ENCODE measurements around the gene GNG13.

GNG13 gene

DNA sequence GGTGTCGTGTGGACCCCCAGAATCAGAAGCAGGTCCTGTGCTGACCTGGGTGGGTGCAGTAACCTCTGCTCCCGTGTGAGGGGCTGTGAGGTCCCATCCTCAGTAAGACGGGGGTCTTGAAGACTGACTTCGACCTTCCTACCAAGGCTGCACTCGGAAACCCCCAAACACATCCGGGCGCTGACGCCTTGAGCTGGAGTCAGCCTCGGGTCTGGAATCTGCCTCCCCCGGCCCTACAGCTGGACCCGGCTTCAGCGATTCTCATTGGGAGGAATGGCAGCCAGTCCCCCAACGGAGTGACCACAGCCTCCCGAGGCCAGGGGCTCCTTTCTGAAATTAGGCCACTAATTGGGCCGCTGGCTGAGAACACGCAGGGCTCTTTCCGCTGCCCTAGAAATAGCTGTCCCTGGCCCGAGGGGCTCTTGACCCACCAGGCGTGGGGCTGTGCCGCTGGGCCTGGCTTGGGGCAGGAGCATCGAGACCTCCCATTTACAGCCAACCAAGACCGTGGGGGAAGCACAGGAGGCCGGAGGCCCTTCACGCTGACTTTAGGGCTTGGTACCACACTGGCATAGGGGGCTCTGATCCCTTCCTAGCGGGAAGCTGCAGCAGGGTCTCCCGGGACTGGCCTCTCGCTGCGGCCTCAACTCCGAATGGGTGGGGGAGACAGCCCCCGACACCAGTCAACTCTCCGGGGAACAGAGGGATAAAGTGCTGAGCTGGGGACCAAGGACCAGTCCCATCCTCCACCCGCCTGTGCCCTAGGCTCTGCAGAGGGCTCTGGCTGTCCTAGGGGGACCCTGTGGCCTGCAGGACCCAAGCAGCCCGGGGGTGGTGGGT, 2.6 kb upstream of the GNG13 start:
- TF ChIP-seq, protein P1, sequence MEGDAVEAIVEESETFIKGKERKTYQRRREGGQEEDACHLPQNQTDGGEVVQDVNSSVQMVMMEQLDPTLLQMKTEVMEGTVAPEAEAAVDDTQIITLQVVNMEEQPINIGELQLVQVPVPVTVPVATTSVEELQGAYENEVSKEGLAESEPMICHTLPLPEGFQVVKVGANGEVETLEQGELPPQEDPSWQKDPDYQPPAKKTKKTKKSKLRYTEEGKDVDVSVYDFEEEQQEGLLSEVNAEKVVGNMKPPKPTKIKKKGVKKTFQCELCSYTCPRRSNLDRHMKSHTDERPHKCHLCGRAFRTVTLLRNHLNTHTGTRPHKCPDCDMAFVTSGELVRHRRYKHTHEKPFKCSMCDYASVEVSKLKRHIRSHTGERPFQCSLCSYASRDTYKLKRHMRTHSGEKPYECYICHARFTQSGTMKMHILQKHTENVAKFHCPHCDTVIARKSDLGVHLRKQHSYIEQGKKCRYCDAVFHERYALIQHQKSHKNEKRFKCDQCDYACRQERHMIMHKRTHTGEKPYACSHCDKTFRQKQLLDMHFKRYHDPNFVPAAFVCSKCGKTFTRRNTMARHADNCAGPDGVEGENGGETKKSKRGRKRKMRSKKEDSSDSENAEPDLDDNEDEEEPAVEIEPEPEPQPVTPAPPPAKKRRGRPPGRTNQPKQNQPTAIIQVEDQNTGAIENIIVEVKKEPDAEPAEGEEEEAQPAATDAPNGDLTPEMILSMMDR (IDR thresholded peaks at IDR 0.05; ENCODE audit: insufficient read depth, low read depth, low read length, missing control alignments), result no peak
- H3K4me3 ChIP-seq (ENCODE audit: low read depth, low read length), result no peak overlapping the region
- DNase-seq (ENCODE audit: low read depth), result no peak

DNA sequence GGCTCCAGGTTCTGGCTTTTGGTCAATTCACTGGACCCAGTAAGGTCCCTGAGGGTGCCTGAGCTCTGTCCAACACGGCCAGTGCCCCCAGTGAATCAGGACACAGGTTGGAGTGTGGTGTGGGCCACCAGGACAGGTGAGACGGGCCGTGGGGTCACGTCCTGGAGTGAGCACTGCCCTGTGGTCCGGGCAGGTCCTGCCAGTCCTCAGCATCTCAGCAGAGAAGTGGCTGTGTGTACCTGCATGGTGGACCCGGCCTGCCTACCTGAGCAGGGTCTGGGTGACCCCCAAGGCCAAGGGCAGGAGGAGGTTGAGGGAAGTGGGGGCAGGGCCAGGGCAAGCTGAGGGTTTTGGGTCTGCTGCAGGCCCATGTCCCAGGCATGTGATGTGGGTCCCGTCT, 1.9 kb upstream of the GNG13 start:
- no peak overlapping the region for H3K4me3 ChIP-seq (ENCODE audit: low read depth, low read length)
- DNase-seq (ENCODE audit: low read depth), result no peak
- TF ChIP-seq, protein P1 (IDR thresholded peaks at IDR 0.05; ENCODE audit: insufficient read depth, low read depth, low read length, missing control alignments), result no peak

DNA sequence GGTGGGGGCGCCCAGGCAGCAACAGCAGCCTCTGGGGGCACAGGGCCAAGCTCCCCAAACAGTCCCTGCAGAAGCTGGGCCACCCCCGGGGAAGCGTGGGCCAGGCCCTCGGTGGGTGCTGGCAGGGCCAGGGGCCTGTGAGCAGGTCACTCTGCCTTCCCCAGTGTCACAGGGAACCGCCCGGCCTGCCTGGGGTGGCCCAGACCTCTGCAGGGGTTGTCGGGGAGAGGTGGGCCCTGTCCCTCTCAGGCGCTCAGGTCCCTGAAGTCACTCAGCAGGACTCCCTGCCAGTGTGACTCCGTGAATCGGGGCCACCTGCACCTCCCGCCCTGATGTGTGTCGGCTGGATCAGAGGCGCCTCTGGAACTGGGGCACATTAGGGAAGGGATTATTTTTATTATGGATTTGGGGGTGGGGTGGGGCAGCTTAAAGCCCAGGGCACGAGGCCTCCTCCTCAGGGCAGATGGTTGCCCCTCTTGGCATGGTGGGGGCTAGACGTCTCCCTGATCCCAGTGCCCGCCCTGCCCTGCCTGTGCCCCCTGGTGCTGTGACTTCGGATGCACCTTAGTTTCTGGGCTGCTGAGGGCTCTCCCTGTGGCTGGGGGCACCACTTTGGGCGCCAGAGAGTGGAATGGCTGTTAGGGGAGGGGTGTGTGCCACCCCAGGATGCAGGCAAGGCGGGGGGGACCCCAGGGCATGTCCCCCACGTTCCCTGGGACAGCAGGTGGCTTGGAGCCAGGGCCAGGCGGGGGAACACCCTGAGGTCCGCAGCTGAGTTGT, 1.2 kb upstream of the GNG13 start:
- TF ChIP-seq, protein P1 (IDR thresholded peaks at IDR 0.05; ENCODE audit: insufficient read depth, low read depth, low read length, missing control alignments), result no peak
- no peak for DNase-seq (ENCODE audit: low read depth)
- no peak overlapping the region for H3K4me3 ChIP-seq (ENCODE audit: low read depth, low read length)

DNA sequence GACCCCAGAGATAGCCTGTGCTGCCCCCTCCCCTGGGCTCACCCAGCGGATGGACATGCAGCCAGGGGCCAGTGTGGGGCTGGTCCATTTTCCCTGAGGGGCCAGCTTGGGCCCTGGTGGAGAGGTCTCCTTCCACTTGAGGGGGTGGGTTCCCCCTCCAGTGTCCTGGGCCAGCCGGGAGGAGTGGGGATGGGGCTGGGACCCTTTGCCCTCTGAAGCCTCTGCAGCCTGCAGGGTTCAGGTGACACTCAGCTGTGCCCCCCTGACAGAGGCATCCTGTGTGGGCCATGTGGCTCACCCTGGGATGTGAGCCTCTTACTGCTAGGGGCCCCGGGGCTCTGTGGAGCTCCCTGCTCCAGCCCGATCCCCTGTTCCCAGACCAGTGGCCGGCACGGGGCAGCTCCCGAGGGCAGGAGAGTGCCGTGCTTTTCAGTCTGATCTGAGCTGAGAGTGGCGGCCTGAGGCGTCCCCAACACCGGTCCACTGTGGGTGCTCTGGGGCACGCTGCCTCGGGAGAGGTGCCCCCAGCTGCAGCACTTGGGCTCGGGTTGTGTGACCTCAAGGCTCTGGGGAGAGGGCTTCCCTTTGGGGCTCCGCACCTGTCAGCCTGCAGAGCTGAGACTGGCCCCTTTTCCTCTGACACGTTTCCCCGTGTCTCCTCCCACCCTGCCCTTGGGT, 439 bp upstream of the GNG13 start:
- no peak overlapping the region for H3K4me3 ChIP-seq (ENCODE audit: low read depth, low read length)

DNA sequence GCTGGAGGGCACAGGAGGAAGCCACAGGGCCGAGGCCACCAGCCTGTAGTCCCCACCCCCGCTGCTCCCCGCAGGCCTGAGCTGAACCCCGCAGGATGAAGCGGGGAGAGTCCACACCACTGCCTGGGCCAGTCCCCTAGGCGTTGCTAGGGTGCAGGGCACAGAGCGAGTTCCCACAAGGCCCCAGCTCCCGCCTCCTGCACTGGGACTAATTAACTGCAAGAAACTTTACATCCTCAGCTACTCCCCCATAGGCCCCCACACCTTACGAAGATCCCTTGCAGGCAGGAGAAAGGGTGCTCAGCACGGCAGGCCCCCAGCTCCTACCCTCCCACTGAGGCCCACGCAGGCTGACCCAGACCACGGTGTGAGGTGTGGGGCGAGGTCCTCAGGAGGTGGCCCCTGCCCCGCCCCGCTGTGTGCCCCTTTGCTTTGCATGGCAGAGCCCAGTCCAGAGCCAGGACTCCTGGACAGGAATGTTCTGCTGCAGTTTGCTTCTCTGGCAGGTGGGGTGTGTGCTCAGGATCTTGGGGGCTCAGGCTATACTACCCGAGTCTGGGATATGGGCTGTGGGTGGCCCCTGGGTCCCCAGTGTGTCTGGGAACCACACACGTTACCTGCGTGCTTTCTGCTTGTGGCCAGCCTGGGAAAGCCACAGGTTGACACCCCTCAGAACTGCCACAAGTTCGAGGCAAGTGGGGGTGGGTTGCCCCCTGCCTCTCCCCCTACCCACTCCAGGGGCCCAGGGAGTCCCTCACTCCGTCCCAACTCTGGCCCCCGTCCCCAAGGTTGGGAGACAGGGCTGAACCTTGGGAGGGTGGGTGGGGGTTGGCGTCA, 1.2 kb downstream of the GNG13 start:
- TF ChIP-seq, protein P1 (IDR thresholded peaks at IDR 0.05; ENCODE audit: insufficient read depth, low read depth, low read length, missing control alignments), result no peak
- no peak overlapping the region for H3K4me3 ChIP-seq (ENCODE audit: low read depth, low read length)
- no peak for DNase-seq (ENCODE audit: low read depth)

More for the DNA sequence above, 439 bp upstream of the GNG13 start:
- TF ChIP-seq, protein P1 (IDR thresholded peaks at IDR 0.05; ENCODE audit: insufficient read depth, low read depth, low read length, missing control alignments), result no peak
- no peak for DNase-seq (ENCODE audit: low read depth)

DNA sequence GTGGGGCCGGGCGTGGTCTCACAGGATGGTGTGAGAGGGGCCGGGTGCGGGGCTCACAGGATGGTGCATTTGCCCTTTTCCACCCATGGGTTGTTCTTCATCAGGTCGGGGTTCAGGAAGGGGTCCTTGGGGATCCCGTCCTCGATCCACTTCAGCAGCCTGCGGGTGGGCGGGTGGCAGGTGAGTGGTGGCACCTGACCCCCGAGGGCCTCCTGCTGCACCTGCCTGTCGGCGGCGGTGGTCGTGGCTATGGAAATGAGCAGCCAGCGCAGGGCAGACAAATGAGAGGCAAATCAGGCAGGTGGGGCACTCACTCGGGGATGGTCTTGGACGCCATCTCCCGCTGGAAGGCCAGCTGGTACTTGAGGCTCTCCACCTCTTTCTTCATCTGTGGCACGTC, 1.9 kb downstream of the GNG13 start:
- H3K4me3 ChIP-seq (ENCODE audit: low read depth, low read length), result no peak overlapping the region
- TF ChIP-seq, protein P1 (IDR thresholded peaks at IDR 0.05; ENCODE audit: insufficient read depth, low read depth, low read length, missing control alignments), result no peak
- DNase-seq (ENCODE audit: low read depth), result no peak
